HG03196 (cell line): Measurements from ENCODE around the gene HIVEP1.

ENCODE experiments used
- ATAC-seq: cut with Tn5 transposase; IDR thresholded peaks from one replicate; pipeline ENCODE4 v1.9.1; 2021; ENCODE audit not compliant: unreplicated experiment

Gene HIVEP1

DNA sequence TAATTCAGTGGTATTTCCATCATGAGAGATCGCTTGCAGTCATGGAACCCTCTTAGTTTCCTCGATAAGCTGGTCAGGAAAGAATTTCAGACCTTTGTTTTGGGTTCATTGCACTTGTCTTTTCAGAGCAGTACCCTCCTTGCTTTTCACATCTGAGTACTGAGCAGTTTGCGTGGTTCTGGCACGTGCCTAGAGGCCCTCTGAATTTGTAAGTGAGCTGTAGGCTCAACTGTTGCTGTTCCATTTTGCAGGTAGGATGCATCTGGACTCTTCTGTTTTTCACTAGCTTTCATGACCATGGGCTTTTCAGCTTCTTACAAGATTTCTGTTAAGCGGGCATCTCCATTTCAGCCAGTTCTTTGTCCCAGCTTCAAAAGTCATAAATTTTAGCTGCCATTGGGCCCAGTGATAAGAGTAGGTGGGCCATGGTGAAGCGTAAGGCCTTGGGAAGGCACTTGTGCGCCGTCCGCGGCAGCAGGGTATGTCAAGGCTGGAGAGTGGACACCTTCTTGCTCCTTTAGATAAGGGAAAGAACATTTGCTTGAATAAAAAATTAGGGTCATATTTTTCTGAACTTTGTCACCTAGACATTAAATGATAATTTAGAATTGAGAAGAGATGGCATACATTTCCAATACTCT is 35.8 kb downstream of the HIVEP1 start:
- no peak for ATAC-seq

DNA sequence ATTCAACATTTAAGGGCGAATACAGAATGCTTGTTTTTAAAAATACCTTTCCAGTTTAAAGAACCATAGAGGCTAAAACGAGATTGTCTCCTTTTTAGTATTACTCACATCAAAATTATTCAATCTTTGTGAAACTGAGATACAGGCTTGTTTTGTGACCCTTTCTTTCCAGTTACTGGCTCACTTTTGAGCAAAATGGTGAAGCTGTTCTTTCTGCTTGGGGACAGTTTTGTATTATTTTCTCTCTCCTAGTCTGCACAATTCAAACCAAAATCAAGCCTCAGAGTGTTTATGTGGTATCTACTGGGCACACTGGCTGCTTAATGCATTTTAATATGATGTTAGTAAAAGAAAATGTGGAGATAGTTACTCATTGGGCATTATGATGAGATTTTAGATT is 36.5 kb downstream of the HIVEP1 start:
- ATAC-seq, result no peak

DNA sequence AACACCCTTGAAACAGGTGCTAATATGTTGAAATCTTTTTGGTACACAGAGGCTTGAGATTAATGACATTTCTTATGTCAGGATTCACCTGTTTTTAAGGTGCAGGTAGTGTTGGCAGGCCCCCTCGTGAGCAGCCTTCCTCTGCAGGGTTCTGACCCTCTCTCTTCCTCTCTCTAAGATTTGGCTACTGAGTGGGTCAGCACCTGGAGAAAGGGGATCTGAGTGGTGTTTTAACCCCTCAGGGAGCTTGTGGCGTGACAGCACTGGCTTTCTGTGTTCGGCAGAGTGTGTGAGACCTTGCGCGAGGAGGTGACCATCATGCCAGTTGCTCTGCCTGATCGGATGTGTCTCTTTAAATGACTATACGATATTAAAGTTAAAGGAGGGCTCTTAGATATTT is 37.1 kb downstream of the HIVEP1 start:
- ATAC-seq, result peak; percentile 33

DNA sequence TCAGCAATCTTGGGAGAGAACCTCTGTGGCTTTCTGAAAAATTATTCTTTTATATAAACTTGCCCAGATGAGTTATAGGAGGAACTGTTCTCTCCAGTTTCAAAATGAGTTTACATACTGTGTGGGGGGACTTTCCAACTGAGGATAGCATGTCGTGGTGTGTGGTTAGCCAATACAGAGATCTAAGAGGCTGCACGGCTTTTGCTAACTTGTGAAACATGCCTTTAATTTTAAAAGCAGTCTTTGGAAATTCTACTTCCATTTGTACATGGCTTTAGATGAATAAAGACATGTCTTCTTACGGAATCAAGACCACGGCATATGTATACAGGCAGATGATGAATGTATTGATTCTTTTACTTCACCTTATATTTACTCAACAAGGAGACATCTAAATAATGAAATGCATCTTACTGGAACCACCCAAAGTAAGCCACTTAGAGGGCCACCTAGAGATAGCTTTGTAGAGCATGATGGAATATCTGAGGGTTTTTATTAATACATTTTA is 39.8 kb downstream of the HIVEP1 start:
- peak; percentile 77 for ATAC-seq

DNA sequence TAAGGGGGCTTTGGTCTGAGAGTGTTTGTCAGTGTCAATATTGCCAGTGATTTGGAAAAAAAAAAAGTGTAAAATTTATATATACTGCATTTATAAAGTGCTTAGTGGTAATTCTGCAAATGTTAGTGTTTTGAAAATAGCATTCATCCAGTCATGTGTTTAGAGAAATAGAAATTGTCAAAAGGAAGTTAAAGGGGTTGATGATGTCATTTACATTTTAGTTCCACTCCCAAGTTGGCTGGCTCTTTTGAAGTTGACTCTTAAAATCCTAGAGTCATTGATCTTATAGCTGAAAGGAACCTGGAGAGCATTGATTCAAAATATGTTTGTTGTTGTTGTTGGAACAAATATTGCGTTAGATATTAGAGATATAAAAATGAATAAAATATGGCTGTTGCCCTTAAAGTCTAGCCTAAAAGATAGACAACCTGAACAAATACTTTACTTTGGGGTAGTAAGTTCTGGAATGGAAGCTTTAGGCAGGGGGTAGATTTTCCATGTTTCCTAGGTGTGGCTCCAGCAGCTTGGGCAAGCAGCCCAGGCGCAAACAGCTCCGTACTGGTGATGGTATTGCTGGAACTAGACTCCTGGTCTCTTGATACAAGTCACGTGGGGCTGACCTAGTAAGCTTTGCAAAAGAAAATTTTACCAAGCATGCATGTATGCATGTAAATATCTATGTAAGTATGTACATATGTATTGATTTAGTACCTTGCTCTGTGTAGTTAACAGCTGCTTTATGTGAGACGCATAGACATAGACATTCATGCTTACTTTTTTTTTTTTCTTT is 46.3 kb downstream of the HIVEP1 start:
- no peak for ATAC-seq

DNA sequence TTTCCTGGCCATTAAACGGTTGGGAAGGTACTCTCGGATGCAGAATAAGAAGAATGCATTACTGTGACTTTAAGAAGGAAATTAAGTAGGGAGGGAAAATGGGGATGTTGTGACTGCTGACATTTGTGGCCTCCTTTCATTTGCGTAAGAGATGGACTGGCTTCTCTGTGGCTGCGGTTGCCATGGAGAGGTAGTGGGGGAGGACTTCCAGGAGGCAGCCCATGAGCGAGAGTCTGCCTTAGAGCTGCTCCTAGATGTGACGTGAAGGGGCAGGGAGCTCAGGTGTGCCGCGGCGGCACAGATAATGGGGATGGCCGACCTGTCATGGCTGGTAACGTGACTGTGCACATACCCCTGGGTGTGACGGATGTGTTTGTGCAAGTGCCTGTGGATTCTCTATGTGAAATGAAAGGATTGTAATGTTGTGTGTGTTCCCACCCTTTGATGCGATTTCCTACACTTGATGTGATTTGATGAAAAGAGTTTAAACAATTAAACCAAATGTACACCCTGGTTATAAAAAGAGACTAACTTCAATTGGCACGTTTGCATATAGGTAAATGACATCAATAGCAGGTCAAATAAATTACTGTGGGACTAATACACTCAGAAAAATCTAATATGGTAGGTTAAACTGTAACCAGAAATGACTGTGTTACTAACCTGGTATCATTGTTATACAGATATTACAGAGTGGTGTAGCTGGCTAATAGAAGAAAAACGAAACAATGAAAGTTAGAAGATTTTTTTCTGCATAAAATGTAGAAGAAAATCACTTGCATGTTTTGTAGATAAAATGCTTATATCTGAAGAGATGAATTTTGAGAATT is 48.9 kb downstream of the HIVEP1 start:
- ATAC-seq, result peak; percentile 38

DNA sequence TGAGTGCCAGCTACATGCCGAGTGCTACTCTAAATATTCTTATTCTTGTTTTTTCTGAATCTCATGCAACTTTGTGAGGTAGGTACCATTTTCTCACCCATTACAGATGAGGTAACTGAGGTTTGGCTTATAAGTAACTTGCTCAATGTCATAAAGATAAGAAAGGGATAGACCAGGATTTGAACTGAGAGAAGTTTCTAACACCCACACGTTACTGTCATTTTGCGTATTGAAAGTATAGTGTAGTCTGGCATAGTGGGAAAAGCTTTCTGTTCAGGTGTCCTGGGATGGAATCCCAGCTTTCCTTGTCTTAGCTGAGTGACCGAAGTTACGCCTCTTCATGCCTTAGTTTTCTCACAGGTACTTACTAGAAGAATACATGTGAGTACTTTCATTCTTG is 50.5 kb downstream of the HIVEP1 start:
- ATAC-seq, result no peak

DNA sequence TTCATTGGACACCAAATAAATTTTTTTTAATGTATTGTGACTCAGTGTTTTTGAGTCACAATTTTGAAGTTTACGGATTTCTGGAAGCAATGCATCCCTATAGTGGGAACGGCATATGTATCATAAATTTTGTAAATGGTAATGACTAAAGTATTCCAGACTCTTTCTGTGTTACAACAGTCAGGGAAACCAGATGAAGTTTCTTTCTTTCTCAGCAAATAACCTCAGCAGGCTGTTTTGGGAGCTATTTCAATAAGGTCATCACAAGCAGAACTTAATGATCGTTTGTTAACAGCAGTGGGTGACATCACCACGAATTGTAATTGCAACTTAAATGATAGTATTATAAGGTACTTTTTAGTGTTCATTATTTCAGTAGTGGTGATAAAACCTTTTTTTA is 52.0 kb downstream of the HIVEP1 start:
- no peak for ATAC-seq

DNA sequence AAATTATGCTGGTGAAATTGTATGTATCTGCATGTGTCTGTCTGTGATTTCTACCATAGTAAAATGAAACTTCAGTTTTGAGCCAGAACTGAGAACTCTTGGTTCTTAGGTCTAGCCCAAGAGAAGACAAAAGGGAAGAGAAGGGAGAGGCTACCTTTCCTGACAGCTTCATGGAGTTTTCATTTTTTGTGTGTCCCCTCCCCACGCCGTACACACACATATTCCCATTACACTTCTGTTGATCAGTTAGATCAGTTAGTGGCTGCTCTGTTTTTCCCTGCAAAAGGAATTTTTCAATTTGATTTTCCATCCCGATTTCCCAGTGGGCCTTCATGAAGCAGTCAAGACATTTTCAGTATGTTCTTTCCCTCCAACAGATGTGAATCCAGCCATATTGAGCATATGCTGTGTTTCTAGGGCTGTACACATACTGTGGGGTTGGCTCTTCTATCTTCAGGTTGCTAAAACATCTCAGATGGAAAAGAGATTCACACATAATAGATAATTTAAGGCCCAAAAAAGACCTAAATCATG is 52.5 kb downstream of the HIVEP1 start:
- no peak for ATAC-seq

DNA sequence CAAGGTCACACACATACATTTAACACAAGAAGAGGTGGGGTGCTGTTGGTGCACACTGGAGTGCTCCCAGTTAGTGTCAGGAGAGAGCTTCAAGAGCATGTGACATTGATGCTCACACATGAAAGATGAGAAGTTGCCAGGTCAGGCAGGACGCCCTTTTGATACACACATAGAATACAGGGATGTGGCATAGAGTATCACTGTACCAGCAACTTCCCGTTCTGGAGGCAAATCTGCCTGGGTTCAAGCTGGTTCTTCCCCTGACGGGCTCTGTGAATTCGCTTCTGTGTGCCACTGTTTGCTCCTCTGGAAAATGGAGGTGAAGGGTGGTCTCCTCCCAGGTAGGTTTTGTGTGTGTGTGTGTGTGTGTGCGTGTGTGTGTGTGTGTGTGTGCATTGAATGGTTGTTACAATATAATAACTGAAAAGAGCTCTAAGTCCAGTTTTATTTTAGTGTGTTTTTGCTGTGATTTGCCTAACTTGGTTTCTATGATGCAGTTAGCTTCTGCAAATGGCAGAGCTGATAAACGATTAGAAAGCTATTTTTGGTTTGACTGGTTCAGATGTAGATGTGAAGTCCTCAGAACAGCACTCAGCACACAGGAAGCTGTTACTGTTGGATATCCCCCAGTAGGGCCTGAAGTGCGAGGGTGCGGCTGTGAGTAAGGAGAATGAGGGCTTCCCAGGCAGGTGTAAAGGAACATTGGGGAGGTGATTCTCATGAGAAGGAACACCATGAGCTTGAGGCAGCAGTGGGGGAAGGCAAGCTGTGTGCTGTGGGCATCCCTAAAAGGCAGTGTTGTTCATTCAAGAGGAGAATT is 53.4 kb downstream of the HIVEP1 start:
- no peak for ATAC-seq

DNA sequence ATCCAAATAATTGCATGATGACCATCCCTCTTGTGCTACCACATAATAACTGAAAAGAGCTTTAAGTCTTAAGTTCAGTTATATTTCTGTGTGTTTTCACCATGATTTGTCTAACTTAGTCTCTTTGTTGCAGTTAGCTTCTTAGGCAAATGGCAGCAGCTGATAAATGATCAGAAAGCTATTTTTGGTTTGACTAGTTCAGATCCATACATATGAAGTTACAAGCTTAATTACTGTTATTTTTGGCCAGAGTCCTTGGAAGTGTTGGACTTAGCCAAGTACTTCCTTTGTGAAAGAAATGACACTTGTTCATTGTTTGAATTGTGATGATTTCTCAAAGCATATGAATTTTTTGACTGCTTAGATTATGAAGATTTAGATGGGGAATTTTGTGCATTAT is 54.2 kb downstream of the HIVEP1 start:
- ATAC-seq, result no peak

DNA sequence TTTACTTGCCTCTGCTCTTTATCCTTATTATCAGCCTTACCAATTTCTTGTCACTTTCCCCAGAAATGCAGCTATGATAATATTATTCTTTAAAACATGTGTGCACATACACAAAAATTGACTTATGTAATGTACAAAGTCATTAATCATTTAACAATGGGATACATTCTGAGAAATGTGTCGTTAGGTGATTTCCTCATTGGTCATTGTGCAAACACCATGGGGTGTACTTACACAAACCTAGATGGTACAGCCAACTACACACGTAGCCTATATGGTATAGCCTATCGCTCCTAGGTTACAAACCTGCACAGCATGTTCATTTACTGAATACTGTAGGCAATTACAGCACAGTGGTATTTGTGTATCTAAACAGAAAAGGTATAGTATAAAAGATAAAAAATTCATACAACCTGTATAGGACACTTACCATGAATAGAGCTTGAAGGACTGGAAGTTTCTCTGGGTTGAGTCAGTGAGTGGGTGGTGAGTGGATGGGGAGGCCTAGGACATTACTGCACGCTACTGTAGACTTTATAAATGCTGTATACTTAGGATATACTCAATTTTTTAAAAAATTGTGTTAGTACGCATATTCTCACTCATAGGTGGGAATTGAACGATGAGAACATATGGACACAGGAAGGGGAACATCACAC is 56.9 kb downstream of the HIVEP1 start:
- ATAC-seq, result no peak

DNA sequence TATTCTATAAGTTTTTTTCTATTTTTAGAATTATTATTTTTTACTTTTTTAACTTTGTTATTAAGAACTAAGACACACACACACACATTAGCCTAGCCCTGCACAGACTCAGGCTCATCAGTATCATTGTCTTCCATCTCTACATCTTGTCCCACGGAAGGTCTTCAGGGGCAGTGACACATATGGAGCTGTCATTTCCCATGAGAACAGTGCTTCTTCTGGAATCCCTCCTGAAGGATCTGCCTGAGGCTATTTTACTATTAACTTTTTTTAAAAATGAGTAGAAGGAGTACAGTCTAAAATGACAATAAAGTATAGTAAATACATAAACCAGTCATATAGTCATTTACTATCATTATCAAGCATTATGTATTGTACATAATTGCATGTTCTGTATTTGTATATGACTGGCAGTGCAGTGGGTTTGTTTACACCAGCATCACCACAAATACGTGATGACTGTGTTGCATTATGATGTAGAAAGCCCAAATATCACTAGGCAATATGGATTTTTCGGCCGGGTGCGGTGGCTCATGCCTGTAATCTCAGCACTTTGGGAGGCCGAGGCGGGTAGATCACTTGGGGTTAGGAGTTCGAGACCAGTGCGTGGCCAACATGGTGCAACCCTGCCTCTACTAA is 57.9 kb downstream of the HIVEP1 start:
- no peak for ATAC-seq

DNA sequence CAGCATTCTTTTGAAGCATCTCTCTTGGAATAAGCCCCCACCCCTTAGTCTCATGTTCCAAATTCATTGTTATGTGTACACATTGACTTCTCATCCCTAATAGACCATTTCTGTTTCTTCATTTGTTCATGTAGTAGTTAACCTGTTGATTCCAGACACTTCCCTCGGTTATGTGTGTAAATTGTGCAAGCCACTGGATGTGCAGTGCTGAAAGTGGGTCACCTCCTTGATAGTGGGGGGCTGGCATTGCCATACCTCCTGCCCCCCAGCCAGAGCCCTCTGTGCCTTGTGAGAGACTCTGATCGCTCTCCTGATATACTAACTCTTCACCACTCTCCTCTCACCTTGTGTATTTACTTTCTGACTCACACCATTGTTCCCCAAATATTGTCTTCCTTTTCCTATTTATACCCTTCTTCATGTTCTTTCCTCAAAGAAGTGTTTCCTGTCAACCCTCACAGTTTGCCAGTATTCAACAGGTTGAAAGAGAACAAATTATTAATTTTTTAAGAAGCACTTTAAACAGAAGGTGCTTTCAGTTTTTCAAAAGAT is 59.0 kb downstream of the HIVEP1 start:
- ATAC-seq, result no peak

DNA sequence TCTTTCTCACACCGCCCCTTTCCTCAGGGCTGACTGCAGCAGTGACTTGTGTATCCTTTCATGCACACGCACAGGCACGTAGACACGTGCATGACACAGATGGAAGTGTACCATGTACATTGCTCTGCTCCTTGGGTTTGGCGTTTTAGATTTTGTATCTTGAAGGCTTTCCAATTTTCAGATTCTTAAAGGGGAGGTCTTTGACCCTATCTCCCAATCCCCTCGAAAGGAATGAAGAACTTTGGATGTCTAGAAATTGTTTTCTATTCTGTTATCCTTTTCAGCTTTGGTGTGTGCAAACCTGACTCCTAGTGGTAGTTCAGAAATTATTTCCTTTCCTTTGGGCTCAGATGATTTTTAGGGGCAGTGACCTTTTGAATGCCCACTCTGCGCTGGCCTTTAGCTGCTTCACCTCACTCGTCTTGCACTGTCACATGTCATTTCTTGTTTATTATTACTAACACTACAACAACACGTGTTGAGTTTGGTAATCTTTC is 63.0 kb downstream of the HIVEP1 start:
- ATAC-seq, result no peak

DNA sequence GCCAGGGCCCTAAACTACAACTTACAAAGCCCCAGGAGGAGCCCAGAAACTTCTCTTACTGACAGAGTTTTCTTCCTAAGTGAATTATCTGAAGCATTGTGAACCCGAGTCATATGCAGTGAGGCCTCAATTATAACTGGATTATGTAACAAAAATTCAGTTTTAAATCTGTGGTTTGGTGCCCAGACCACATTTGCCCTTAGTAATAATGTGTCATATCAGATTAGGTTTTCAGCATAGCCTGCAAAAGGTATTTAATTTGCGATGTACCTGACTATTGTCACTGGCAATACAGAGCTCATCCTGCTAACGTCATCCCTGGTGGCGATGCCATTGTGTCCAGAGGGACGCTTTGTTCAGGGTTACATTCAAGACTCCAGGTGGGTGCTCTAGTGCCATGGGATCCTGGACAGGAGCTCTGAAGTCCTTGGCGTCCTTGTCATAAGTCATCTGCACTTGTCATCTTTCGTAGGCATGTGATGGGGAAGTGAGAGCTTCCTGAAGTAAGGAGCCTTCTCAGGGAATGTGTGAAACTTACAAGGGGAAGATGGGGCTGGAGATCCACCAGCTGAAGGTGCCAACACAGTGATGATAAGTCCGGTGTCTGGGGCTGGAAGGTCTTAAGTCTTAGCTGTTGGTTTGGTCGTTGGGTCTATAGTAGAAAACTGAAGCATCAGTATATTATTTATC is 65.1 kb downstream of the HIVEP1 start:
- no peak for ATAC-seq

DNA sequence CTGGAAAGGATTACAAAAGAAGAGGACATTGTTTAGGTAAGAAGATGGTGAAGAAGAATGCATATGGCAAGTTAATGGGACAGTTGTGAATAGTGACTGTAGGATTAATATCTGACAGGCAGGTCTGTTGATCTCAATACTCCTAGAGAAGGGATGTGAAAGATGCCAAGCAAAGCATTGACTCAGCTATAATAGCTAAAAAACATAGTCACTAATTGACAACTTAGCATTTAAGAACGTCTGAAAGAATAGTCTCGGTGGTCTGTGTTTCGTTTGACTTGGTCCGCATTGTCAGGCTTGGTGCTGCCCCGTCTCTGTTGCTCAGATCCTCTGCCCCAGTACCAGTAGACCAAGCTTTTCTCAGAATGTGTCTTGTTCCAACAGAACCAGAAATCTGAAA is 65.9 kb downstream of the HIVEP1 start:
- ATAC-seq, result no peak

DNA sequence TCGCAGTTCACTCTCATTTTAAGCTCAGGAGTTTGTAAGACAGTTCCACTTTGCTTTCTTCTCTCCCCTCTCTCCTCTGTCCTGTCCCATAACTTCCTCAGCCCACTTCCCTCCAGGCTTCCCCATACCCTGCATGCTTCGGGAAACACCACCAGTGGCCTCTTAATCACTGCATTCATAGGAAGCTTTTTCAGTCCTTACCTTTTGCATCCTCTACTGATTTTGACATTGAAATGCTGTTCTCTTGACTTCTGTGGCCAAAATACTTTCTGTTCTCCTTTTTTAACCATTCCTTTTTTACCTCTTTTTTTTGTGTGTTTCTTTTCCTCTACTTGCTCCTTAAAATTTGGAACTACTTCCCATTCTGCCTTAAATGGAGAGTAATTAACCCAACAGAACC is 69.7 kb downstream of the HIVEP1 start:
- ATAC-seq, result no peak

DNA sequence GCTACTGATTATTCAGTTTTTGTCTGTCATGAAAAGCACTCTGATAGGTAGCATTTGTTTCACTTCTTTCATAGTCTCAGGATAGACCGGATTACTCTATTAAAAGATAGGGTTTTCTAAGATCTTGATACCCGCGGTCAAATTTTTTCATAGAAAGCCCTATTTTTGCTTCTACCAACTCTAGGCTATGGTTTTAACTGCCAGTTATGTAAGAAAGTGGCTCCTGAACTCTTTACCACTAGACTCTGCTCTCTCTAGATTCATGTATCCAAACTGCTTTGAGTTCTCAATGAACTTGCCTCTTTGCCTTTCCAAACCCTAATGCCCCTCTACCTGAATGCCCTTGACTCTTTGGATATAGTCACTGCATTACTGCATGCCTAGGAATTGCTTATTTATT is 70.3 kb downstream of the HIVEP1 start:
- ATAC-seq, result no peak
